Fibroblast of villous mesenchyme (primary cell): ENCODE data around the gene HGS. TPM values are rescaled to one million over a fixed set of nuclear protein-coding genes. Genes with fewer than 3 reads are reported as not detected.

Experiments
- DNase-seq: peaks from one replicate; pipeline ENCODE4 v3.0.0-alpha.2; 2010; ENCODE audit warnings: low read depth
- H3K4me3 ChIP-seq: 2 replicates; pipeline ENCODE4 v1.5.1; 2011; ENCODE audit warnings: low read depth, mild to moderate bottlenecking, low read length
- CTCF ChIP-seq: IDR thresholded peaks from 2 replicates; pipeline ENCODE4 v1.5.1; 2012; ENCODE audit warnings: low read depth, mild to moderate bottlenecking, low read length; ENCODE audit not compliant: insufficient read depth
- total RNA-seq: library from RNA; depleted of rRNA; stranded (reverse); fragments of >200 nt; gene quantifications from 2 replicates; pipeline ENCODE4 v1.2.3, GENCODE V29; 2012

Gene HGS
- total RNA-seq, 1 donor, result 75.1 TPM

- TF ChIP-seq CTCF, result no peak
- H3K4me3 ChIP-seq, result no peak overlapping the region
- no peak for DNase-seq
Measured at GRCh38 chr17:81693509-81694210, 9.8 kb downstream of the HGS start.

DNA sequence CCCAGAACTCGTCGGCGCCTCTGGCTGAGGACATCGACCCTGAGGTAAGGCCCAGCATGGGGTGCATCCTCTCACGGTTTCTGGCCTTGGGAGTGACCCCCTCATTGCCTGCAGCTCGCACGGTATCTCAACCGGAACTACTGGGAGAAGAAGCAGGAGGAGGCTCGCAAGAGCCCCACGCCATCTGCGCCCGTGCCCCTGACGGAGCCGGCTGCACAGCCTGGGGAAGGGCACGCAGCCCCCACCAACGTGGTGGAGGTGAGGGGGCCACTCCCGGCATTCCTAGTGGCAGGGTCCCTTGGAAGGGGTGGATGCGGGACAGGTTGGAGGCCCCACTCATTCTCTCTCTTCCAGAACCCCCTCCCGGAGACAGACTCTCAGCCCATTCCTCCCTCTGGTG is 11.0 kb downstream of the HGS start:
- no peak for TF ChIP-seq CTCF
- H3K4me3 ChIP-seq, result no peak overlapping the region
- no peak for DNase-seq

DNA sequence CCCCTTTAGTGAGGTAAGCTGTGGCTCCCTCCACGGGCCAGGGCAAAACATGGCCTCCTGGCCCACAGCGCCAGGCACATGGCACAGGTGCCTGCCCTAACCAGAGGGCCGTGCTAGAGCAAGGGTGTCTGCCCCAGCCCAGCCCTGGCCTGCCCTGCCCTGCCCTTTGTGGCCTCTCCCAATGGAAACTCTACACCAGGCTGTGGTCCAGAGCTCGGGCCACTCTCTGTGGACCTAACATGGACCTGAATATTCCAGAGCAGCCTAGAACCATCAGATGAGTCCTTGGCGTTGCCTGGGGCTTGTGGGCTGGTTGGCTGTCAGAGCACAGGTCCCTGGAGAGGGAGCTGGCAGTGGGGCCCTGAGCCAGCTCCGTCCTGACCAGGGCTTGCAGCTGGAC is 11.4 kb downstream of the HGS start:
- H3K4me3 ChIP-seq, result no peak overlapping the region
- no peak for TF ChIP-seq CTCF
- no peak for DNase-seq

DNA sequence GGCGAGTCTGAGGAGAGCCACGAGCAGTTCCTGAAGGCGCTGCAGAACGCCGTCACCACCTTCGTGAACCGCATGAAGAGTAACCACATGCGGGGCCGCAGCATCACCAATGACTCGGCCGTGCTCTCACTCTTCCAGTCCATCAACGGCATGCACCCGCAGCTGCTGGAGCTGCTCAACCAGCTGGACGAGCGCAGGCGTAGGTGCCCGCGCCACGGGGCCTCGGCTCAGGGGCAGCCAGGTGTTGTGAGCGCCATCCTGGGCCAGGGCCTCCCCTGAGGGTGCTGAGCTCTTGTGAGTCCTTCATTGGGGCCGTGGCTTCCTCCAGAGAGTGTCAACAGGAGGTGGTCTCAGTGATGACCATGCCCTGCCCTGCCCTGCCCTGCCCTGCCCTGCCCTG is 12.0 kb downstream of the HGS start:
- no peak for DNase-seq
- TF ChIP-seq CTCF, result no peak
- H3K4me3 ChIP-seq, result no peak overlapping the region

GRCh38 chr17:81696218-81696941 is 12.6 kb downstream of the HGS start:
- DNase-seq, result no peak
- TF ChIP-seq CTCF, result no peak
- no peak overlapping the region for H3K4me3 ChIP-seq

GRCh38 chr17:81697261-81698044 is 13.6 kb downstream of the HGS start:
- no peak for TF ChIP-seq CTCF
- DNase-seq, result no peak
- H3K4me3 ChIP-seq, result no peak overlapping the region
